ENCODE results near the gene BUD13.
"Not testable (repeated sequence)": the region's sequence is repeated elsewhere in the genome, so short reads cannot be mapped to it uniquely, and the experiment has no call there.

DNA sequence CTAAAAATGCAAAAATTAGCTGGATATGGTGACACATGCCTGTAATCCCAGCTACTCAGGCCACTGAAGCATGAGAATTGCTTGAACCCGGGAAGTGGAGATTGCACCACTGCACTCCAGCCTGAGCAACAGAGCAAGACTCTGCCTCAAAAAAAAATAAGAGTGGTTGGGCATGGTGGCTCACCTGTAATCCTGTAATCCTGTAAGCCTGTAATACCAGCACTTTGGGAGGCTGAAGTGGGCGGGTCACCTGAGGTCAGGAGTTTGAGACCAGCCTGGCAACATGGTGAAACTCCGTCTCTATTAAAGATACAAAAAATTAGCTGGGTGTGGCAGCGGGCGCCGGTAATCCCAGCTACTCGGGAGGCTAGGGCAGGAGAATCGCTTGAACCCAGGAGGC lies 16.7 kb downstream of the BUD13 start:
- TF ChIP-seq, protein P1, sequence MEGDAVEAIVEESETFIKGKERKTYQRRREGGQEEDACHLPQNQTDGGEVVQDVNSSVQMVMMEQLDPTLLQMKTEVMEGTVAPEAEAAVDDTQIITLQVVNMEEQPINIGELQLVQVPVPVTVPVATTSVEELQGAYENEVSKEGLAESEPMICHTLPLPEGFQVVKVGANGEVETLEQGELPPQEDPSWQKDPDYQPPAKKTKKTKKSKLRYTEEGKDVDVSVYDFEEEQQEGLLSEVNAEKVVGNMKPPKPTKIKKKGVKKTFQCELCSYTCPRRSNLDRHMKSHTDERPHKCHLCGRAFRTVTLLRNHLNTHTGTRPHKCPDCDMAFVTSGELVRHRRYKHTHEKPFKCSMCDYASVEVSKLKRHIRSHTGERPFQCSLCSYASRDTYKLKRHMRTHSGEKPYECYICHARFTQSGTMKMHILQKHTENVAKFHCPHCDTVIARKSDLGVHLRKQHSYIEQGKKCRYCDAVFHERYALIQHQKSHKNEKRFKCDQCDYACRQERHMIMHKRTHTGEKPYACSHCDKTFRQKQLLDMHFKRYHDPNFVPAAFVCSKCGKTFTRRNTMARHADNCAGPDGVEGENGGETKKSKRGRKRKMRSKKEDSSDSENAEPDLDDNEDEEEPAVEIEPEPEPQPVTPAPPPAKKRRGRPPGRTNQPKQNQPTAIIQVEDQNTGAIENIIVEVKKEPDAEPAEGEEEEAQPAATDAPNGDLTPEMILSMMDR (conservative IDR thresholded peaks at IDR 0.05; ENCODE audit: low read depth, low read length), result not testable (repeated sequence)
- not testable (repeated sequence) for TF ChIP-seq EZH2 (IDR thresholded peaks at IDR 0.05; ENCODE audit: borderline replicate concordance, low read depth, low read length, poor library complexity, severe bottlenecking)
